HG02981 (cell line): ENCODE data around the gene ZNF609.
"Not testable (repeated sequence)": the region's sequence is repeated elsewhere in the genome, so short reads cannot be mapped to it uniquely, and the experiment has no call there.

Source experiments
- ATAC-seq: cut with Tn5 transposase; IDR thresholded peaks from one replicate; pipeline ENCODE4 v1.9.1; 2021; ENCODE audit warnings: mild to moderate bottlenecking, moderate library complexity; ENCODE audit not compliant: unreplicated experiment

Gene ZNF609

GRCh38 chr15:64640146-64640871 is 179.9 kb downstream of the ZNF609 start:
- no peak for ATAC-seq

- no peak for ATAC-seq
These were observed 182.5 kb downstream of the ZNF609 start for GRCh38 chr15:64642875-64643274.

DNA sequence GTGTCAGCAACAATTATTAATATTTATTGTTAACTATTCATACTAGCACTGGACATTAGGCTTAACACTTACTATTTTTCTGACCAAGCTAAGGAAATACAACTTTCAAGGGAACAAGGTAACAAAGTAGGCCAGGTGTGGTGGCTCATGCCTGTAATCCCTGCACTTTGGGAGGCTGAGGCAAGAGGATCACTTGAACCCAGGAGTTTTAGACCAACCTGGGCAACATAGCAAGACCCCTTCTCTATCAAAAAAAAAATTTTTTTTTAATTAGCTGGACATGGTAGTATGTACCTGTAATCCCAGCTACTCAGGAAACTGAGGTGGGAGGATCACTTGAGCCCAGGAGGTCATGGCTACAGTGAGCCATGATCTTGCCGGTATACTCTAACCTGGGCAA is 183.3 kb downstream of the ZNF609 start:
- no peak for ATAC-seq

- not testable (repeated sequence) for ATAC-seq
These were observed 184.4 kb downstream of the ZNF609 start for GRCh38 chr15:64644811-64645210.

- ATAC-seq, result no peak
These were observed 185.6 kb downstream of the ZNF609 start for GRCh38 chr15:64645995-64646394.

DNA sequence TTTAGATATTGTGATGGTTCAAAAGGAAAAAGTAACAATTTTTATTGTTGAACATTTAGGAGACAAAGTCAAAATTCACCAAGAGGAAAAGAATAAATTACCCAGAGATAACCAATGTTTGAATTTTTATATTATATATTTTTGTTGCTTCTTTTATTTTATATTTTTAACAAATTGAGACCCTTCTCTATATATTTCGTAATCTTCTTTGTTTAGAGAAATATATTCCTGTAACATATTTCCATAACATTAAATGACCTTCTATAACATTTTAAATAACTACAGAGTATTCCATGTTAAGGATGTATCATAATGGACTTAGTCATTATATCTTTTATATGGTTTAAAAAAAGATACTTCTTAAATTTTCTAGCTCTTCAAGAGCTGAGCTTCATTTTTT is 187.0 kb downstream of the ZNF609 start:
- ATAC-seq, result no peak

DNA sequence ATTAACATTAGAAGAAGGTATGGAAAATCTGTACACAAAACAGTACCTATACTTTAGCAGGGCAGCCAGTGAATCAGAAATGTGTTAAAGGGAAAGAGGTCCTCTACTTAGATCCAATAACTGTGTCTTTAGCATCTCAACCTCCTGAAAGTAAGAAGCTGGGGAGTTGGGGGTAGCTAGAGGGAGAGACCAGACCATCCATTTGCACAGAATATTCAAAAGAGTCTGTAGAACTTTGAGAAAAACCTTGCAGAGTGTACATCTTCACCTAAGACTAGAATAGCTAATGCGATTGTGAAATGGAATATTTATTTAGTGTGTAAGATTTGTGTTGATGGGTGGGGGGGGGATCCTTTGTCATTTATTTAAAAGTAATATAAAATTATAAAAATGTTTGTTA is 190.2 kb downstream of the ZNF609 start:
- ATAC-seq, result no peak

DNA sequence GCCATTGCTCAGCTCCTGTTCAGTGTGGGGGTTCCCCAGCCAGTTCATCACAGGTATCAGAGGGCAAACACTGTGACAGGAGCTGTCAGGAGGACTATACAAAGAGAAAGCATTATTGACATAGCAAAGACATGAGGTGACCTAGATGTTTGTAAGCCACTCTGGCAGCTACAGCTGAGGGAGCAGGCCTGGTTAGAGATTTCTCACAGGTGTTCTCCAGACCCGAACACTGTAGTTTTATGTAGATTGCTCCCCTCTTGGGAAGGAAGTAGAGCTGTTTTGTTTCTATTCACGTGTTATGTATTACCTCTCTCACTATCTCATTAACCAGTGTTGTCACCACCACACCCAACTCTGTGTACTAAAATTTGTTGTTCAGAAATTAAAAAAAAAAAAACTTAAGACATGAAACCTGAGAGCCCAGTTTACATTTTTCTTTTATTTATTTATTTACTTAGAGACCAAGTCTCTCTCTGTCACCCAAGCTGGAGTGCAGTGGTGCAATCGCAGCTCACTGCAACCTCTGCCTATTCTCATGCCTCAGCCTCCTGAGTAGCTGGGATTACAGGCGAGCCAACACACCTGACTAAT is 191.3 kb downstream of the ZNF609 start:
- ATAC-seq, result peak; percentile 88

GRCh38 chr15:64653757-64654156 is 193.4 kb downstream of the ZNF609 start:
- ATAC-seq, result no peak

DNA sequence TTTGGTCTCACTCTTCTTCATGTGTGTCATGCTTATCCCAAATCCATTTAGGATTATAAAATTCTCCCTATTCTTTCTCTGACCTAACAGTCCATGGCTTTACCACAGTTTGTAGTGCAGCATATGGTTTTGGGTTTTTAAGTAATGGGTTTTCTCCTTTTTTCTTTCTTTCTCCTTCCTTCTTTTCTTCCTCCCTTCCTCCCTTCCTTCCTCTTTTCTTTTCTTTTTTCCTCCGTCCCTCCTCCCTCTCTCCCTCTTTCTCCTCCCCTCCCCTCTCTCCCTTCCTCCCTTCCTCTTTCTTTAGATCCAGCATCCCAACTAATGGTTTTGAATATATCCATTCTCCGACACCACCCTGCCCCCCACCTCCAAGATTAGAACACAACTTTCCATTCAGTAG is 196.1 kb downstream of the ZNF609 start:
- no peak for ATAC-seq

GRCh38 chr15:64665179-64665578 is 204.8 kb downstream of the ZNF609 start:
- peak; percentile 86 for ATAC-seq

DNA sequence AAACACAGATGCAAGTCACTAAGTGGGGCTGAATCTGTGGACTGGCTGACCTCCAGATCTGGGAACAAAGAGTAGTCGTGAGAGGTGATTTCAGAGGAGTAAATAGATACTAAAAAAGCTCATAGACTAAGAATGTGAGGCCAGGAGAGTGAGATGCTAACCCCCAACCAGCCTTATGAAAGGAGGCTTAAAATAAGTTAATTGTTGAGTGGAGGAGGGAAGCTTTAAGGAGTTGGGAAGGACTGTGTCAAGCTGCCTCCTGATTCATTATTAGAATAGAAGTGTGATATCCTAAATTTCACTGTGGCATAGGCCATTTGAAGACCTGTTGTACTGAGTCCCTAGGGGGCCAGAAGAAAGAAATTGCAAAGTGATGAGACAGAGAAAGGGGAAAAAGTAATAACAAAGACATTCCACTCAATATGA is 207.4 kb downstream of the ZNF609 start:
- no peak for ATAC-seq

DNA sequence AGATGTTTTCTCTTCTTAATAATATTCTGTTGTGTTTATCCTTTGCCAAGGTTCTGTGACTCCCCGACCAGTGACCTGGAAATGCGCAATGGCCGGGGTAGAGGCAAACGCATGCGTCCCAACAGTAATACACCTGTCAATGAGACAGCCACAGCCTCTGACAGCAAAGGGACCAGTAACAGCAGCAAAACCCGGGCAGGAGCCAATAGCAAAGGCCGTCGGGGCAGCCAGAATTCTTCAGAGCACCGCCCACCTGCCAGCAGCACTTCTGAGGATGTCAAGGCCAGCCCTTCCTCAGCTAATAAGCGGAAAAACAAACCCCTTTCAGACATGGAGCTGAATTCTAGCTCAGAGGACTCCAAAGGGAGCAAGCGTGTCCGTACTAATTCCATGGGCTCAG is 213.5 kb downstream of the ZNF609 start:
- no peak for ATAC-seq

GRCh38 chr15:64678126-64678819 is 217.9 kb downstream of the ZNF609 start:
- ATAC-seq, result no peak

DNA sequence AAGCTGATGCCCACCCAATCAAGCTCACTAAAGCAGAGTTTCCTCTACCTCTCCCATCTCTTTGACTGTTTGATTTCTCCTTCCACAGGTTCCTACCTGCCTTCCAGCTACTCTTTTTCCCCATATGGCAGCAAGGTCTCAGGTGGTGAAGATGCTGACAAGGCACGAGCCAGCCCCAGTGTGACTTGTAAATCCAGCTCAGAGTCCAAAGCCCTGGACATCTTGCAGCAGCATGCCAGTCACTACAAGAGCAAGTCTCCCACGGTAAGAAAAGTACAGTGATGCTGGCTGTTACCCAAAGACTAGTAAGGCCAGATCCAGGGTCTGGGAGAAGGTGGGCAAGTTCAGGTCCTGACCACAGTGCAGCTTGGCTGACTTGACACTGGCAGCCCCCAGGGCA is 219.7 kb downstream of the ZNF609 start:
- ATAC-seq, result no peak

GRCh38 chr15:64681424-64682024 is 221.1 kb downstream of the ZNF609 start:
- ATAC-seq, result no peak

GRCh38 chr15:64682255-64682654 is 221.9 kb downstream of the ZNF609 start:
- no peak for ATAC-seq

GRCh38 chr15:64683378-64683777 is 223.0 kb downstream of the ZNF609 start:
- no peak for ATAC-seq

- no peak for ATAC-seq
These were observed 225.0 kb downstream of the ZNF609 start for GRCh38 chr15:64685230-64685888.

DNA sequence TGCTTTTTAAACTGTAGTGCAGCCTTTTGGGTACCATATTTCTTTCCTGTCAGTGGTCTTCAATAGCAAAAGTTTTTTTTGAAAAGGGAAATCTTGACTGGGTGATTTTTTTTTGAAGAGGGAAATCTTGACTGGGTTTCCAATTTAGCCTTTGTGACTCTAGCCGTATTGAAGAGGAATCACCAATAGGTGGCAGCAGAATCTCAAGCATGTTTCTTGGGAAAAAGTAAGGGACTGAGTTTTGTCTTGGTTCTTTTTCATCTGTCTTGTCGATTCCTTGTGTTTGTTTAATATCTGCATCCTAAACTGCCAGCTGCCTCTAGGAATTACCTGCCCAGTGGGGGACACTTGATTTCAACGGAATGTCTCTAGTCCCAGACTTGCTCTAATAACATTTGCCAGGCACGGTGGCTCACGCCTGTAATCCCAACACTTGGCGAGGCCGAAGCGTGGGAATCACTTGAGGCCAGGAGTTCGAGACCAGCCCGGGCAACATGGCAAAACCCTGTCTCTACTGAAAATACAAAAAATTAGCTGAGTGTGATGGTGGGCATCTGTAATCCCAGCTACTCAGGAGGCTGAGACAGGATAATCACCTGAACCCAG is 225.9 kb downstream of the ZNF609 start:
- no peak for ATAC-seq

- no peak for ATAC-seq
These were observed 226.8 kb downstream of the ZNF609 start for GRCh38 chr15:64687172-64687571.
